SK-N-DZ (cell line): ENCODE results near the gene AVPR2. TPM values are rescaled to one million over a fixed set of nuclear protein-coding genes. Genes with fewer than 3 reads are reported as not detected.

Experiments
- DNase-seq: peaks from one replicate; pipeline ENCODE4 v3.0.0-alpha.2; 2015; ENCODE audit warnings: low spot score
- polyA plus RNA-seq, 2 experiments: library from polyadenylated mRNA; depleted of rRNA; stranded (reverse); fragments of >200 nt; gene quantifications; 2 replicates each; pipeline ENCODE4 v1.2.3, GENCODE V29; 2014

Gene AVPR2
- not detected in 2 replicates for polyA plus RNA-seq (2014; cell fraction: cytosol; rRNA removed)
- polyA plus RNA-seq (2014; cell fraction: nucleus; rRNA removed): 0.22 TPM in 1 of 2 replicates, not detected in the other

GRCh38 chrX:153903991-153904957, at the start of gene AVPR2:
Gene AVPR2, plus strand, starts transcription at chrX:153904673. Its CDS starts 473 bp downstream, at chrX:153905146.
- peak; percentile 10 for DNase-seq

GRCh38 chrX:153854702-153855101, 49.8 kb upstream of the AVPR2 start:
- DNase-seq: no peak

- DNase-seq: no peak
Observed at GRCh38 chrX:153857348-153857903, 47.0 kb upstream of the AVPR2 start.

GRCh38 chrX:153861151-153861550, 43.3 kb upstream of the AVPR2 start:
- no peak for DNase-seq

GRCh38 chrX:153861733-153862310, 42.7 kb upstream of the AVPR2 start:
- no peak for DNase-seq

- DNase-seq: peak; percentile 81
Observed at GRCh38 chrX:153862369-153863250, 41.9 kb upstream of the AVPR2 start.

GRCh38 chrX:153863251-153863991, 41.1 kb upstream of the AVPR2 start:
- no peak for DNase-seq

GRCh38 chrX:153864101-153864500, 40.4 kb upstream of the AVPR2 start:
- no peak for DNase-seq

GRCh38 chrX:153864561-153865320, 39.7 kb upstream of the AVPR2 start:
- no peak for DNase-seq

GRCh38 chrX:153865321-153865580, 39.2 kb upstream of the AVPR2 start:
- no peak for DNase-seq

- DNase-seq: no peak
Observed at GRCh38 chrX:153865685-153866084, 38.8 kb upstream of the AVPR2 start.

- no peak for DNase-seq
Observed at GRCh38 chrX:153866302-153867019, 38.0 kb upstream of the AVPR2 start.

GRCh38 chrX:153867139-153867538, 37.3 kb upstream of the AVPR2 start:
- no peak for DNase-seq

- DNase-seq: no peak
Observed at GRCh38 chrX:153867671-153868070, 36.8 kb upstream of the AVPR2 start.

- DNase-seq: no peak
Observed at GRCh38 chrX:153868576-153869472, 35.6 kb upstream of the AVPR2 start.

- DNase-seq: no peak
Observed at GRCh38 chrX:153869473-153870287, 34.8 kb upstream of the AVPR2 start.

GRCh38 chrX:153870288-153870690, 34.2 kb upstream of the AVPR2 start:
- DNase-seq: no peak
